Astrocyte (in vitro differentiated cells and primary cell): ENCODE results near the gene FRMD3. TPM values are rescaled to one million over a fixed set of nuclear protein-coding genes. Genes with fewer than 3 reads are reported as not detected.

Experiments used
- DNase-seq: peaks from one replicate; pipeline ENCODE4 v3.0.0-alpha.2; 2010; ENCODE audit warnings: low read depth
- FAIRE-seq: peaks from 2 replicates; lab custom pipeline; 2011; peaks lifted over from hg19 to GRCh38; lab: Jason Lieb, UNC
- H2AFZ ChIP-seq: 2 replicates; pipeline ENCODE4 v1.6.0; 2012; ENCODE audit warnings: low read depth, low read length, inconsistent platforms
- H3K27ac ChIP-seq: 2 replicates; pipeline ENCODE4 v1.5.1; 2011; ENCODE audit warnings: low read depth, low read length, inconsistent platforms
- H3K27me3 ChIP-seq: 2 replicates; pipeline ENCODE4 v1.6.0; 2011; ENCODE audit warnings: low read length, inconsistent platforms; ENCODE audit not compliant: insufficient read depth
- H3K36me3 ChIP-seq: 2 replicates; pipeline ENCODE4 v1.5.1; 2011; ENCODE audit warnings: low read length, inconsistent platforms; ENCODE audit not compliant: insufficient read depth
- H3K4me1 ChIP-seq: 2 replicates; pipeline ENCODE4 v1.5.1; 2011; ENCODE audit warnings: low read length, inconsistent platforms; ENCODE audit not compliant: insufficient read depth
- H3K4me2 ChIP-seq: 2 replicates; pipeline ENCODE4 v1.6.0; 2012; ENCODE audit warnings: low read length, inconsistent platforms
- H3K4me3 ChIP-seq: 2 replicates; pipeline ENCODE4 v1.5.1; 2011; ENCODE audit warnings: low read depth, mild to moderate bottlenecking, low read length, inconsistent platforms; ENCODE audit not compliant: insufficient read depth
- H3K79me2 ChIP-seq: 2 replicates; pipeline ENCODE4 v1.6.0; 2012; ENCODE audit warnings: mild to moderate bottlenecking, low read length, inconsistent platforms; ENCODE audit not compliant: insufficient read depth
- H3K9ac ChIP-seq: 2 replicates; pipeline ENCODE4 v1.6.0; 2012; ENCODE audit warnings: mild to moderate bottlenecking, low read length, inconsistent platforms
- H3K9me3 ChIP-seq: 2 replicates; pipeline ENCODE4 v1.5.1; 2012; ENCODE audit warnings: low read depth, mild to moderate bottlenecking, low read length, inconsistent platforms; ENCODE audit not compliant: insufficient read depth
- H4K20me1 ChIP-seq: 2 replicates; pipeline ENCODE4 v1.6.0; 2012; ENCODE audit warnings: low read length, inconsistent platforms; ENCODE audit not compliant: insufficient read depth
- H3K27ac Mint-ChIP-seq: one replicate; pipeline ENCODE4 v1.8.0; 2021; ENCODE audit warnings: mild to moderate bottlenecking, mixed read lengths; ENCODE audit not compliant: unreplicated experiment
- H3K27me3 Mint-ChIP-seq: one replicate; pipeline ENCODE4 v1.8.0; 2021; ENCODE audit warnings: low read depth, mixed read lengths; ENCODE audit not compliant: unreplicated experiment
- H3K36me3 Mint-ChIP-seq: one replicate; pipeline ENCODE4 v1.8.0; 2021; ENCODE audit warnings: low read depth, mixed read lengths; ENCODE audit not compliant: unreplicated experiment
- H3K4me1 Mint-ChIP-seq: one replicate; pipeline ENCODE4 v1.8.0; 2021; ENCODE audit warnings: low read depth, mixed read lengths; ENCODE audit not compliant: unreplicated experiment
- H3K4me3 Mint-ChIP-seq: one replicate; pipeline ENCODE4 v1.8.0; 2021; ENCODE audit warnings: mild to moderate bottlenecking, moderate library complexity, mixed read lengths; ENCODE audit not compliant: unreplicated experiment
- H3K9me3 Mint-ChIP-seq: one replicate; pipeline ENCODE4 v1.8.0; 2021; ENCODE audit warnings: mild to moderate bottlenecking, mixed read lengths; ENCODE audit not compliant: unreplicated experiment
- EZH2 ChIP-seq: IDR thresholded peaks from 2 replicates; pipeline ENCODE4 v1.6.1; 2012; ENCODE audit warnings: mild to moderate bottlenecking, low read length, inconsistent platforms; ENCODE audit not compliant: insufficient read depth
- total RNA-seq: library from RNA; stranded (reverse); gene quantifications from 2 replicates; pipeline ENCODE4 v1.2.1, GENCODE V29; 2021
- TF ChIP-seq, protein P1 (sequence below): IDR thresholded peaks from 2 replicates; pipeline ENCODE4 v1.5.1; 2011; ENCODE audit warnings: low read depth, mild to moderate bottlenecking, inconsistent platforms, low read length, moderate library complexity; ENCODE audit not compliant: insufficient read depth

The FRMD3 gene
- total RNA-seq, 1 donor from 2014 or later, result 0.39 TPM

DNA sequence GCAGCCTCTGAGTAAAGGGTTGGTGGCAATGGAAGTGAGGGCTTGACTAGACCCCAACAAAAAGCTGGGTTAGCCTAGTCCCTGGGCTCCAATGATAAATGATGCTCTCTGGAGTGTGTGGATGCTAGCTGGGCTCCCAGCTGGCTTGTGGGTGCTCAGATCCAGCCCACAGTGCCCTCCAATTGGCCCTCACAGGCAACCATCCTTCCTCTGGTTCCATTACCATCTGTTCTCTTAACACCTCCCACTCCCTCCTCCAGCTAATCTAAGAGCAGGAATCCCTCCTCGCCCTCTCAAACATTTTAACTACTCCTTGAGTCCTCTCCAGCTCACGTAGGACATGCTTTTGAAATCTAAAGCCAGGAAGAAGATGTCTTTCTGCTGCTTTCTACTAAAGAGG is 25.2 kb upstream of the FRMD3 start:
- no peak overlapping the region for H3K27ac ChIP-seq
- no peaks in the 10 kb centered on the region for H3K36me3 ChIP-seq
- H2AFZ ChIP-seq, result no peak overlapping the region
- no peaks in the 10 kb centered on the region for H3K4me1 ChIP-seq
- no peak for DNase-seq
- H3K4me3 ChIP-seq, result no peak overlapping the region
- no peaks in the 10 kb centered on the region for H3K27me3 ChIP-seq
- Mint-ChIP-seq H3K4me1 (no peaks in the 10 kb centered on the region), H3K36me3 (peaks cover 2% of the 10 kb centered on the region), H3K9me3 (no peaks in the 10 kb centered on the region), H3K27ac (no peak overlapping the region), H3K4me3 (no peak overlapping the region), H3K27me3 (peaks cover 2% of the 10 kb centered on the region)
- no peaks in the 10 kb centered on the region for H3K9me3 ChIP-seq
- FAIRE-seq, result no peak
- no peaks in the 10 kb centered on the region for H3K79me2 ChIP-seq
- TF ChIP-seq, protein P1, sequence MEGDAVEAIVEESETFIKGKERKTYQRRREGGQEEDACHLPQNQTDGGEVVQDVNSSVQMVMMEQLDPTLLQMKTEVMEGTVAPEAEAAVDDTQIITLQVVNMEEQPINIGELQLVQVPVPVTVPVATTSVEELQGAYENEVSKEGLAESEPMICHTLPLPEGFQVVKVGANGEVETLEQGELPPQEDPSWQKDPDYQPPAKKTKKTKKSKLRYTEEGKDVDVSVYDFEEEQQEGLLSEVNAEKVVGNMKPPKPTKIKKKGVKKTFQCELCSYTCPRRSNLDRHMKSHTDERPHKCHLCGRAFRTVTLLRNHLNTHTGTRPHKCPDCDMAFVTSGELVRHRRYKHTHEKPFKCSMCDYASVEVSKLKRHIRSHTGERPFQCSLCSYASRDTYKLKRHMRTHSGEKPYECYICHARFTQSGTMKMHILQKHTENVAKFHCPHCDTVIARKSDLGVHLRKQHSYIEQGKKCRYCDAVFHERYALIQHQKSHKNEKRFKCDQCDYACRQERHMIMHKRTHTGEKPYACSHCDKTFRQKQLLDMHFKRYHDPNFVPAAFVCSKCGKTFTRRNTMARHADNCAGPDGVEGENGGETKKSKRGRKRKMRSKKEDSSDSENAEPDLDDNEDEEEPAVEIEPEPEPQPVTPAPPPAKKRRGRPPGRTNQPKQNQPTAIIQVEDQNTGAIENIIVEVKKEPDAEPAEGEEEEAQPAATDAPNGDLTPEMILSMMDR, result no peak
- TF ChIP-seq EZH2, result no peak
- H3K4me2 ChIP-seq, result no peak overlapping the region
- no peak overlapping the region for H3K9ac ChIP-seq
- no peaks in the 10 kb centered on the region for H4K20me1 ChIP-seq

DNA sequence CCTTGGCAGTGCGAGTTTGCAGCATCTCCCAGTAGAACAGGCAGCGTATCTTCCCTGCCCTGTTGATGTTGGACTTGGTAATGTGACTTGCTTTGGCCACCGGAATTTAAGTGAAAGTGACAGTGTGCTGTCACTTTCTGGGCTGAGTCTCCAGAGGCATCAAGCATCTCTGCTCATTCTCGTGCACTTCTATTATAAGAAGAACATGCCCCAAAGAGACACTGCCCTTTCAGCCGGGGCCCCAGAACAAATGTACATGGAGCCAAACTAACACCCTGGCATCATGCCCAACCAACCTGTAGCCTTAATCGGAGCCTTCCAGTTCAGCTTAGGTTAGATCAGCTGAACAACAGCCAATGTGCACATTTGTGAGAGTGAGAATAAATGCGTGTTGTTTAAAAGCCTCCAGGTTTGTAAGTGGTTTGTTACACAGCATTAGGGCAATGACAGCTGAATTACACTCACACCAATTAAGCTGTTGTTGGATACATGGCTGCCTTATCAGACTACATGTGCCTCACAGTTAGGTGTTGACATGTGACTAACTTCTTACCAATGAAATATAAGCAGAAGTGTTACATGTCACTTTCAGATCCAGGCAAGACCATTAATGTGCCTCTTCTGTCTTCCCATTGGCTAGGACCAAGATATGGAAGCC is 22.1 kb upstream of the FRMD3 start:
- Histone ChIP-seq H3K79me2 (no peaks in the 10 kb centered on the region), H3K9me3 (no peaks in the 10 kb centered on the region), H3K9ac (no peak overlapping the region), H3K27ac (no peak overlapping the region), H3K4me1 (no peaks in the 10 kb centered on the region), H2AFZ (no peak overlapping the region), H3K4me2 (no peak overlapping the region), H4K20me1 (no peaks in the 10 kb centered on the region), H3K36me3 (no peaks in the 10 kb centered on the region), H3K4me3 (no peak overlapping the region), H3K27me3 (no peaks in the 10 kb centered on the region)
- no peak overlapping the region for H3K4me3 Mint-ChIP-seq
- peaks cover 3% of the 10 kb centered on the region for H3K9me3 Mint-ChIP-seq
- no peak overlapping the region for H3K27ac Mint-ChIP-seq
- FAIRE-seq, result no peak
- no peak for DNase-seq
- peaks cover 1% of the 10 kb centered on the region for H3K36me3 Mint-ChIP-seq
- TF ChIP-seq, protein P1, result no peak
- TF ChIP-seq EZH2, result no peak
- H3K4me1 Mint-ChIP-seq, result no peaks in the 10 kb centered on the region
- H3K27me3 Mint-ChIP-seq, result peaks cover 2% of the 10 kb centered on the region

- no peaks in the 10 kb centered on the region for H3K4me1 ChIP-seq
- no peaks in the 10 kb centered on the region for H4K20me1 ChIP-seq
- H3K27ac Mint-ChIP-seq, result no peak overlapping the region
- H3K4me3 ChIP-seq, result no peak overlapping the region
- DNase-seq (no peak), FAIRE-seq (no peak)
- H3K9ac ChIP-seq, result no peak overlapping the region
- H3K27me3 ChIP-seq, result no peaks in the 10 kb centered on the region
- TF ChIP-seq, protein P1, result no peak
- TF ChIP-seq EZH2, result no peak
- peaks cover 10% of the 10 kb centered on the region for H3K9me3 Mint-ChIP-seq
- H3K79me2 ChIP-seq, result no peaks in the 10 kb centered on the region
- no peak overlapping the region for H2AFZ ChIP-seq
- no peaks in the 10 kb centered on the region for H3K9me3 ChIP-seq
- H3K4me1 Mint-ChIP-seq, result no peaks in the 10 kb centered on the region
- no peaks in the 10 kb centered on the region for H3K27me3 Mint-ChIP-seq
- H3K4me3 Mint-ChIP-seq, result no peak overlapping the region
- no peak overlapping the region for H3K4me2 ChIP-seq
- H3K36me3 ChIP-seq, result no peaks in the 10 kb centered on the region
- no peak overlapping the region for H3K27ac ChIP-seq
- H3K36me3 Mint-ChIP-seq, result peaks cover 3% of the 10 kb centered on the region
These were observed 19.6 kb upstream of the FRMD3 start for GRCh38 chr9:83557771-83558170.
